Nephron progenitor cell (in vitro differentiated cells): ENCODE measurements around the gene SYNJ1.

Source experiments
- DNase-seq: peaks from one replicate; pipeline ENCODE4 v3.0.0; 2021
- H3K27ac Mint-ChIP-seq: 2 replicates; pipeline ENCODE4 v1.8.0; 2021; ENCODE audit warnings: mild to moderate bottlenecking, moderate library complexity, mixed read lengths
- H3K27me3 Mint-ChIP-seq: 2 replicates; pipeline ENCODE4 v1.8.0; 2021; ENCODE audit warnings: mild to moderate bottlenecking, low read depth, mixed read lengths; ENCODE audit not compliant: poor library complexity
- H3K36me3 Mint-ChIP-seq: 2 replicates; pipeline ENCODE4 v1.8.0; 2021; ENCODE audit warnings: low read depth, mixed read lengths
- H3K4me1 Mint-ChIP-seq: 2 replicates; pipeline ENCODE4 v1.8.0; 2021; ENCODE audit warnings: mixed read lengths
- H3K4me3 Mint-ChIP-seq: 2 replicates; pipeline ENCODE4 v1.8.0; 2021; ENCODE audit warnings: mild to moderate bottlenecking, moderate library complexity, mixed read lengths
- H3K9me3 Mint-ChIP-seq: 2 replicates; pipeline ENCODE4 v1.8.0; 2021; ENCODE audit warnings: mild to moderate bottlenecking, moderate library complexity, mixed read lengths
- CTCF ChIP-seq: fragments of 200-600 bp; sonication (generic); IDR thresholded peaks from 2 replicates; pipeline ENCODE4 v1.5.0; 2021; ENCODE audit warnings: antibody characterized with exemption

The SYNJ1 gene

GRCh38 chr21:32599091-32599490, 128.7 kb downstream of the SYNJ1 start:
- Mint-ChIP-seq H3K9me3 (no peaks in the 10 kb centered on the region), H3K27ac (peak overlapping the region; percentile 42), H3K36me3 (peaks cover 29% of the 10 kb centered on the region), H3K27me3 (peaks cover 4% of the 10 kb centered on the region), H3K4me3 (no peak overlapping the region), H3K4me1 (peaks cover 12% of the 10 kb centered on the region)
- DNase-seq: no peak
- no peak for TF ChIP-seq CTCF

DNA sequence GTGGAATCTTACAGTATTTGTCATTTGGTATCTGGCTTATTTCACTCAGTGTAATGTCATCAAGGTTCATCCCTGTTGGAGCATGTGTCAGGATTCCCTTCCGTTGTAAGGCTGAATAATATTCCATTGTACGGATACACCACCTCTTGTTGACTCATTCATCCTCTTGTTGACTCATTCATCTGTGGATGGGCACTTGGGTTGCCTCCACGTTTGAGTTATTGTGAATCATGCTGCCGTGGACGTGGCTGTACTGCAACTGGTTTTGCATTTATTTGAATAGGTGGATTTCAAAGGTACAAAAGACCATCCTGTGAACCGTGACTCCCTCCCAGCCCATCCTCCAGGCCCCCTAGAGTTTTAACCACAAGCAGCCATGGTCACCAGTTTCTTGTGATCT, 130.6 kb downstream of the SYNJ1 start:
- Mint-ChIP-seq H3K4me1 (peaks cover 22% of the 10 kb centered on the region), H3K27me3 (peaks cover 4% of the 10 kb centered on the region), H3K4me3 (no peak overlapping the region), H3K9me3 (no peaks in the 10 kb centered on the region), H3K27ac (no peak overlapping the region), H3K36me3 (peaks cover 17% of the 10 kb centered on the region)
- DNase-seq: no peak
- no peak for TF ChIP-seq CTCF

GRCh38 chr21:32595431-32595830, 132.4 kb downstream of the SYNJ1 start:
- Mint-ChIP-seq H3K36me3 (peaks cover 11% of the 10 kb centered on the region), H3K4me1 (peaks cover 30% of the 10 kb centered on the region), H3K9me3 (no peaks in the 10 kb centered on the region), H3K4me3 (no peak overlapping the region), H3K27me3 (peaks cover 12% of the 10 kb centered on the region), H3K27ac (no peak overlapping the region)
- no peak for TF ChIP-seq CTCF
- no peak for DNase-seq

- no peak overlapping the region for H3K27ac Mint-ChIP-seq
- H3K9me3 Mint-ChIP-seq: no peaks in the 10 kb centered on the region
- H3K4me1 Mint-ChIP-seq: peaks cover 25% of the 10 kb centered on the region
- H3K36me3 Mint-ChIP-seq: no peaks in the 10 kb centered on the region
- no peak for DNase-seq
- peaks cover 12% of the 10 kb centered on the region for H3K27me3 Mint-ChIP-seq
- no peak overlapping the region for H3K4me3 Mint-ChIP-seq
- no peak for TF ChIP-seq CTCF
These were observed 134.1 kb downstream of the SYNJ1 start for GRCh38 chr21:32593690-32594089.

DNA sequence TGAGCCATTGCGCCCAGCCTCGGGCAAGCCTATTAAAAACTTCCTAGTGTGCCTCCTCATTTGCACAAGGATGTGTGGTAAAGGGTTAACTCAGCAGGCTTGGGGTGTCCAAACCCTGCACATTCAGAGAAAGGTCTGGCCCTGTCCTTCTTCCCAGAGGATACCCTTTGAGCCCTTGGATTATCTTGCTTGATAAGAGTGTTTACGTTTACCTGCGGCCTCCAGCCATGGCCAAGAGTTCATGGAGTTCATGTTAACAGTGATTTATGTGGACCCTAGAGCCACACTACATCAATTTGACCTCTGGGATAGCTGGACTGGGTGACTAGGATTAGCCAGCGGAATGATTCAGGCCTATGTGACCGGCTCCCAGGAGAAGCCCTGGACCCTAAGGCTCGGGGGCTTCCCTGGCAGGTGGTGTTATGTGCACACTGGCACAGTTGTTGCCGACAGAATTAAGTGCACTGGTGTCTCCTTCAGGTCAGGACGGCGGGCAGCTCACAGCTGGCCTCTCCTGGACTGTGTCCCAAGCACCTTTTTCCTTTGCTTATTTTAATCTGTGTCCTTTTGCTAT, 134.8 kb downstream of the SYNJ1 start:
- Mint-ChIP-seq H3K9me3 (no peaks in the 10 kb centered on the region), H3K4me1 (peaks cover 24% of the 10 kb centered on the region), H3K4me3 (no peak overlapping the region)

More for the DNA sequence above, 134.8 kb downstream of the SYNJ1 start:
- no peak for DNase-seq
- Mint-ChIP-seq H3K27me3 (peaks cover 12% of the 10 kb centered on the region), H3K27ac (no peak overlapping the region), H3K36me3 (no peaks in the 10 kb centered on the region)
- TF ChIP-seq CTCF: no peak
